OCI-LY7 (cell line): ENCODE results near the gene ADM2. TPM values are rescaled to one million over a fixed set of nuclear protein-coding genes. Genes with fewer than 3 reads are reported as not detected.

Experiments
- BruUV-seq: library from RNA; stranded (reverse); fragments of 400-500 nt; replicated peaks from 2 replicates; lab custom pipeline; 2021; lab: Mats Ljungman, UMichigan
- CTCF ChIA-PET: fragments of 300-600 bp; sonication (Branson Sonifier 250); formaldehyde crosslinking; loops from one replicate; lab custom pipeline; 2022; ENCODE audit warnings: antibody characterized with exemption; ENCODE audit not compliant: unreplicated experiment; lab: Charles Lee
- POLR2A ChIA-PET: fragments of 300-600 bp; sonication (Branson Sonifier 250); formaldehyde crosslinking; loops from one replicate; lab custom pipeline; 2022; ENCODE audit warnings: antibody characterized with exemption; lab: Charles Lee
- DNase-seq: peaks from one replicate; pipeline ENCODE4 v3.0.0-alpha.2; 2015; ENCODE audit warnings: low spot score
- H2AFZ ChIP-seq: fragments of 200-600 bp; sonication (generic), shearing (Covaris generic); 2 replicates; pipeline ENCODE4 v1.6.1; 2014; ENCODE audit warnings: mild to moderate bottlenecking, antibody characterized with exemption, low read length, moderate library complexity
- H3K27ac ChIP-seq: fragments of 200-600 bp; sonication (generic); 2 replicates; pipeline ENCODE4 v1.5.1; 2014; ENCODE audit warnings: mixed run types, low read depth, mild to moderate bottlenecking, moderate library complexity, low read length, inconsistent platforms; ENCODE audit not compliant: poor library complexity, severe bottlenecking
- H3K36me3 ChIP-seq: fragments of 200-600 bp; sonication (generic); 2 replicates; pipeline ENCODE4 v1.6.1; 2014; ENCODE audit warnings: mild to moderate bottlenecking, antibody characterized with exemption, low read length, moderate library complexity, mixed read lengths; ENCODE audit not compliant: insufficient read depth
- H3K4me1 ChIP-seq: fragments of 200-600 bp; sonication (generic); 2 replicates; pipeline ENCODE4 v1.5.1; 2014; ENCODE audit warnings: mild to moderate bottlenecking, low read length; ENCODE audit not compliant: insufficient read depth, poor library complexity, severe bottlenecking
- H3K4me2 ChIP-seq: fragments of 200-600 bp; sonication (generic); 2 replicates; pipeline ENCODE4 v1.6.1; 2014; ENCODE audit warnings: mild to moderate bottlenecking, low read length
- H3K4me3 ChIP-seq: fragments of 200-600 bp; sonication (generic); 2 replicates; pipeline ENCODE4 v1.5.1; 2014; ENCODE audit warnings: mild to moderate bottlenecking, low read depth, low read length; ENCODE audit not compliant: poor library complexity, severe bottlenecking
- H3K79me2 ChIP-seq: fragments of 200-600 bp; sonication (generic); 2 replicates; pipeline ENCODE4 v1.6.1; 2016; ENCODE audit warnings: low read depth, mild to moderate bottlenecking, low read length, moderate library complexity, mixed read lengths; ENCODE audit not compliant: insufficient read depth
- H3K9me2 ChIP-seq: fragments of 200-600 bp; sonication (generic); 2 replicates; pipeline ENCODE4 v1.6.1; 2016; ENCODE audit warnings: mild to moderate bottlenecking, low read length, mixed read lengths; ENCODE audit not compliant: insufficient read depth
- H3K9me3 ChIP-seq: fragments of 200-600 bp; sonication (generic); 2 replicates; pipeline ENCODE4 v1.6.1; 2014; ENCODE audit warnings: mild to moderate bottlenecking, mixed run types, low read length, mixed read lengths
- H4K20me1 ChIP-seq: fragments of 200-600 bp; sonication (generic); 2 replicates; pipeline ENCODE4 v1.6.1; 2014; ENCODE audit warnings: mild to moderate bottlenecking, antibody characterized with exemption, low read length, moderate library complexity, mixed read lengths; ENCODE audit not compliant: insufficient read depth
- CTCF ChIP-seq: fragments of 200-600 bp; sonication (generic); conservative IDR thresholded peaks from 2 replicates; pipeline ENCODE4 v1.5.1; 2014; ENCODE audit warnings: mild to moderate bottlenecking, antibody characterized with exemption, low read length, moderate library complexity, mixed read lengths
- EZH2phosphoT487 ChIP-seq: fragments of 200-600 bp; sonication (generic); IDR thresholded peaks from 2 replicates; pipeline ENCODE4 v1.6.1; 2018; ENCODE audit warnings: low read depth, borderline replicate concordance, mild to moderate bottlenecking, mixed run types, antibody characterized with exemption, low read length, moderate library complexity, mixed read lengths
- intact Hi-C: fragments of 100-400 bp; cut with micrococcal nuclease; formaldehyde crosslinking; loops from one replicate; pipeline ENCODE4 v1.10.0; 2022; ENCODE audit not compliant: unreplicated experiment
- total RNA-seq, 2 experiments: library from RNA; depleted of rRNA in 1 of 2; stranded (reverse); fragments of >200 nt in 1 of 2; shearing (Covaris generic) in 1 of 2; gene quantifications; 2 replicates each; pipeline ENCODE4 v1.2.3, GENCODE V29; 2014 to 2022

ADM2 gene
- total RNA-seq, 2 experiments from 2014 or later = 4.3 to 7.9 TPM

- Histone ChIP-seq H4K20me1 (no peaks in the 10 kb centered on the region), H3K27ac (no peak overlapping the region), H3K79me2 (no peaks in the 10 kb centered on the region), H3K36me3 (peaks cover 55% of the 10 kb centered on the region), H3K4me3 (no peak overlapping the region), H3K4me2 (no peak overlapping the region), H3K4me1 (no peaks in the 10 kb centered on the region), H3K9me2 (no peaks in the 10 kb centered on the region), H3K9me3 (no peaks in the 10 kb centered on the region), H2AFZ (no peak overlapping the region)
- POLR2A ChIA-PET = no interaction called here
- BruUV-seq = no TSS peak
- TF ChIP-seq EZH2phosphoT487 (no peak), CTCF (no peak)
- DNase-seq = no peak
- CTCF ChIA-PET = no interaction called here
- intact Hi-C loops = no loop called here
Measured at GRCh38 chr22:50434849-50435248, 46.5 kb upstream of the ADM2 start.

- H3K36me3 ChIP-seq = peaks cover 55% of the 10 kb centered on the region
- no peaks in the 10 kb centered on the region for H3K79me2 ChIP-seq
- no peak for TF ChIP-seq EZH2phosphoT487
- no peak for TF ChIP-seq CTCF
- no peaks in the 10 kb centered on the region for H4K20me1 ChIP-seq
- H3K4me3 ChIP-seq = no peak overlapping the region
- POLR2A ChIA-PET = interaction anchor here (0.6 kb wide), 1 partner anchor 11 kb away, joined by 5 read pairs; no protein-coding TSS in a partner anchor
- no peak overlapping the region for H3K27ac ChIP-seq
- CTCF ChIA-PET = no interaction called here
- H3K9me3 ChIP-seq = no peaks in the 10 kb centered on the region
- no peak overlapping the region for H3K4me2 ChIP-seq
- H3K9me2 ChIP-seq = no peaks in the 10 kb centered on the region
- DNase-seq = no peak
- H2AFZ ChIP-seq = no peak overlapping the region
- intact Hi-C loops = no loop called here
- H3K4me1 ChIP-seq = no peaks in the 10 kb centered on the region
- BruUV-seq = no TSS peak
Measured at GRCh38 chr22:50435291-50436014, 45.9 kb upstream of the ADM2 start.
